NOMO-1 treated with dmso at 0.1 percent for 144 hours (cell line): ENCODE measurements around the gene RABGGTB.
"Not testable (repeated sequence)": the region's sequence is repeated elsewhere in the genome, so short reads cannot be mapped to it uniquely, and the experiment has no call there.

Experiments
- DNase-seq: peaks from one replicate; lab custom pipeline; 2025; ENCODE audit not compliant: unreplicated experiment; lab: John Stamatoyannopoulos, UW

Gene RABGGTB

GRCh38 chr1:75795703-75796193, 9.7 kb downstream of the RABGGTB start:
- DNase-seq, result no peak

- DNase-seq, result no peak
Measured at GRCh38 chr1:75796376-75797272, 10.6 kb downstream of the RABGGTB start, which contains the start of gene MSH4. TSS of gene MSH4 (plus strand) at chr1:75796882. CDS start at chr1:75796986, 104 bp downstream.

GRCh38 chr1:75797273-75797588, 11.2 kb downstream of the RABGGTB start:
- DNase-seq, result no peak

GRCh38 chr1:75797606-75798216, 11.7 kb downstream of the RABGGTB start:
- no peak for DNase-seq

GRCh38 chr1:75801480-75801879, 15.4 kb downstream of the RABGGTB start:
- DNase-seq, result not testable (repeated sequence)

- no peak for DNase-seq
Measured at GRCh38 chr1:75808921-75809320, 22.9 kb downstream of the RABGGTB start.

GRCh38 chr1:75810113-75810512, 24.1 kb downstream of the RABGGTB start:
- DNase-seq, result not testable (repeated sequence)

GRCh38 chr1:75811211-75811981, 25.3 kb downstream of the RABGGTB start:
- DNase-seq, result no peak

- DNase-seq, result no peak
Measured at GRCh38 chr1:75812065-75812464, 26.0 kb downstream of the RABGGTB start.

GRCh38 chr1:75823596-75823995, 37.5 kb downstream of the RABGGTB start:
- not testable (repeated sequence) for DNase-seq

- DNase-seq, result no peak
Measured at GRCh38 chr1:75836528-75837100, 50.6 kb downstream of the RABGGTB start.

- DNase-seq, result no peak
Measured at GRCh38 chr1:75838079-75838478, 52.0 kb downstream of the RABGGTB start.

GRCh38 chr1:75841421-75841820, 55.4 kb downstream of the RABGGTB start:
- DNase-seq, result no peak
